SH-SY5Y (cell line): ENCODE data around the gene CAMTA1.

Experiments
- GATA2 ChIP-seq: IDR thresholded peaks from 2 replicates; pipeline ENCODE4 v1.6.1; 2011; ENCODE audit warnings: mild to moderate bottlenecking, low read depth, low read length
- GATA3 ChIP-seq: IDR thresholded peaks from 2 replicates; pipeline ENCODE4 v1.6.1; 2011; ENCODE audit warnings: low read depth, mild to moderate bottlenecking, low read length, moderate library complexity

- no peak for TF ChIP-seq GATA2
- no peak for TF ChIP-seq GATA3
These were observed 365.5 kb downstream of the CAMTA1 start for GRCh38 chr1:7150724-7151280.
